TTC549 (cell line): ENCODE data around the gene PCBD1.

Experiments
- FAIRE-seq: peaks from 2 replicates; lab custom pipeline; 2012; peaks lifted over from hg19 to GRCh38; lab: Jason Lieb, UNC

The PCBD1 gene

GRCh38 chr10:70833601-70834000 lies 54.8 kb downstream of the PCBD1 start:
- FAIRE-seq: no peak
